Nucleus accumbens (tissue), 56 donors: ENCODE results near the gene SALL3.
A peak's percentile ranks its signal among the peaks of the same experiment; 100 is the strongest.
"Not testable (repeated sequence)": the region's sequence is repeated elsewhere in the genome, so short reads cannot be mapped to it uniquely, and the experiment has no call there.

Experiments used
- DNase-seq, 56 donors: peaks; one replicate each; lab custom pipeline; 2025; lab: John Stamatoyannopoulos, UW

Gene SALL3

DNA sequence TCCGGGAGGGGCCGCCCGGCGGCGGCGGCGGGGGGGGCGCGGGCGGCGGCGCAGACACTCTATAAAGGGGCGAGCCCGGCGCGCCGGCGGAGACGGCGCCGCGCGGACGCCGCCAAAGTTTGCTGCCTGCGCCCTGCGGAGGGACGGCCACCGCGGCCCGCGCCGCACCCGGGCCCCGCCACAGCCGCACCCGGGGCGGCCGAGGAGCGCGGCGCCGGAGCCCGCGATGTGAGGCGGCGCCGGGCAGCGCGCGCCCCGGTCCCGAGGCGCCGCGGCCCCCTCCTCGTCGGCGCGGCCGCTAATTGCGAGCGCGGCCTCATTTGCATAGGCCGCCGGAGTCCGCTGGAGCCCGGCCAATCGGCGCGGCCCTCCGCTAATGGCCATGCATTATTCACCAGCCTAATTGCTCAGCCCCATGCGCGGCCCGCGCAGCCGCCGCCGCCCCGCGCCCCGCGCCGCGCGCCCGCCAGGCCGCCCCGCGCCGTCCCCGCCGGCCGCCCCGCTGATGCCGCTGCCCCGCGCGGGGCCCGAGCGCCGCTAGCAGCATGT, at the start of gene SALL3:
TSS of gene SALL3 (plus strand) at position 89 of the 549 bp plus-strand sequence. CDS start at position 546, 457 bp downstream.
- DNase-seq, result peak in 11 of 56 donors; percentile 22 to 75 (median 37)

DNA sequence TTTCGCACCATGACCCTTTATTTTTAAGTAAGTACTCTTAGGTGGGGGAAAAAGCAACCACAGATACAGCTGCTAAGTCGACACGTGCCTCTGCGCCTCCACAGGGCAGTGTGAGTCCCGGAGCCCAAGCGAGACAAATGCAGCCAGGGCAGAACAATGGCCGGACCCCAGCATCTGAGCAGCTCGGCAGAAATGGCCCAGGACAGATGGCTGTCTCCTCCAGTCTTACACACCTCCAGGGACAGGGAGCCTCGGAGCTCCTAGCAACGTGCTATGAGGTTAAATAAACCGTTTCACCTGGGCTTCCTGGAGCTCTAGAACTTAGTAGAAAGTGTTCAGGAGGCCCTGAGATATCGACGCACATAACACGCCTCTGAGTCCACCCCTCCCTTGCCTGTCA, 47.3 kb upstream of the SALL3 start:
- no peak for DNase-seq

GRCh38 chr18:78934003-78934402, 45.6 kb upstream of the SALL3 start:
- DNase-seq, result no peak

GRCh38 chr18:78934551-78935225, 44.9 kb upstream of the SALL3 start:
- DNase-seq, result no peak

- DNase-seq, result no peak
Measured at GRCh38 chr18:78935406-78935805, 44.2 kb upstream of the SALL3 start.

GRCh38 chr18:78936251-78937005, 43.2 kb upstream of the SALL3 start:
- DNase-seq, result no peak

- DNase-seq, result no peak
Measured at GRCh38 chr18:78937166-78937565, 42.5 kb upstream of the SALL3 start.

DNA sequence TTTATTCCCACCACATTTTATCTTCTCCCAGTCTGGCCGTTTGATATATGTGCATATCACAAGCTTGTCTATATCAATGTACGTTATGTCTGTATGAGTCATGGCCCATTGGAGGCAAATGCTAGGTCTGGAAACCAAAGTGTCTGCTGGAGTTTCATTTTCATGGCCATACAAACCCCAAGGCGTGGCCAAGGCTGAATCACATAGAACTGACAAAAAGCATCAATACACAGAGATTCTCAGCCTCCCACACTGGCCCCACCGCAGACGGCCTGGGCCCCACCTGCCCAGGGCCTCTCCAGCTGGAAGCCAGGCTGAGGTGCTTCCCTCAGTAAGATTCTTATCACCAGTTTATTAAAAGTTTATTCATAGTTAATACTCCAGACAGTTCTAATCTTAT, 40.5 kb upstream of the SALL3 start:
- DNase-seq, result no peak

DNA sequence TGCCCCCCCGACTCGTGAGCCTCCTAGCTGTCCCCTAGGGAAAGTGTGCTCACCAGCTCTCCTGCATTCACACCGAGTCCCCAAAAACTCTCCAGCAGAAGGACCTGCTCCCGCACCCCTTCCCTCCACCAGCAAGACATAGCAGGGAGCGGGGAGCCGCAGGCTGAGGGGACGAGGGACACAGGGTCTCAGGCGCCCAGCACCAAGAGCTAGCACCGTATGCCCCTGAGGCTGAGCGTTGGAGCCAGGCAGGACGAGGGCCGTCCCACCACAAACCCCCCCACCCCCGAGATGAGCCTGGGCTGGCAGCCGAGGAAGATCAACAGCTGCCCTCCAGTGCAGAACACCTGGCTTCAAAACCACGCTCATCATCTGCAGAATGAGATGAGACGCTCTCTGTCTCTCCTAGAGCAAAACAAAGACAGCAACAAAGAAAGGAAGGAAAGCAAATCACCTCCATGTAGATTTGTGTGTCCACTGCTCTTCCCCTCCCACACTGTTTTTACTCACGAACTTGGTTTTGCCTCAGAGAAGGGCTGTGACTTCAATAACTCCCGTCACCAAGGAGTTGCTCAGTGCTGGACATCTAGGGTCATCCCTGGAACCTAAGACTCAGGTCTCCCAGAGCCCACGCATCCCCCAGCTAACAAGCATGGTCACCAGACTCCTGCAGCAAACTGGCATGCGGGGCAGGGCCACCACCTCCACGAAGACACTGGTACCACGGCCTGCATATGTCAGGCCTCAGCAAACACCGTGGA, 39.7 kb upstream of the SALL3 start:
- no peak for DNase-seq

DNA sequence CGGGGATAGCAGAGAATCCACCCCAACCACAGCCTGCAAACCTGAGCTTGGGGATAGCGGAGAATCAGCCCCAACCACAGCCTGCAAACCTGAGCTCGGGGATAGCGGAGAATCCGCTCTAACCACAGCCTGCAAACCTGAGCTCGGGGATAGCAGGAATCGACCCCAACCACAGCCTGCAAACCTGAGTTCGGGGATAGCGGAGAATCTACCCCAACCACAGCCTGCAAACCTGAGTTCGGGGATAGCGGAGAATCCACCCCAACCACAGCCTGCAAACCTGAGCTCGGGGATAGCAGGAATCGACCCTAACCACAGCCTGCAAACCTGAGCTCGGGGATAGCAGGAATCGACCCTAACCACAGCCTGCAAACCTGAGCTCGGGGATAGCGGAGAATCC, 37.4 kb upstream of the SALL3 start:
- not testable (repeated sequence) for DNase-seq

- DNase-seq, result no peak
Measured at GRCh38 chr18:78945628-78946027, 34.0 kb upstream of the SALL3 start.

DNA sequence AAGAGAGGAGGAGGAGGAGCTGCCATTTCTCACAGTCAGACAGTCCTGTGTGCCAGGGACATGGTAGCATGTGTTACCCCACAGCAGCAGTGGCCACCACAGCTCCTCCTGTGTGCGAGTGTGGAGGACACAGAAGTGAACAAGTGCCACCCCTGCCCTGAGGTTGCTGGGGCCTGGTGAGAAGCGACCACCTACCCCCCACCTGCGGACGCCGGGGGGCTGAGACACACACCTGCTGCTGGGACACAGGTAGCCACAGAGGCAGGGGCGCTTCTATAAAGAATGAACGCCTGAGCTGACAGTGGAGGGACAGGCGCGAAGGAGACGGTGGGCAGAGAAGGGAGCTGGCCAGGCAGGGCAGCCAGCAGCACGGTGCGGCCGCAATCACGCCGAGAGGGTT, 32.3 kb upstream of the SALL3 start:
- no peak for DNase-seq

DNA sequence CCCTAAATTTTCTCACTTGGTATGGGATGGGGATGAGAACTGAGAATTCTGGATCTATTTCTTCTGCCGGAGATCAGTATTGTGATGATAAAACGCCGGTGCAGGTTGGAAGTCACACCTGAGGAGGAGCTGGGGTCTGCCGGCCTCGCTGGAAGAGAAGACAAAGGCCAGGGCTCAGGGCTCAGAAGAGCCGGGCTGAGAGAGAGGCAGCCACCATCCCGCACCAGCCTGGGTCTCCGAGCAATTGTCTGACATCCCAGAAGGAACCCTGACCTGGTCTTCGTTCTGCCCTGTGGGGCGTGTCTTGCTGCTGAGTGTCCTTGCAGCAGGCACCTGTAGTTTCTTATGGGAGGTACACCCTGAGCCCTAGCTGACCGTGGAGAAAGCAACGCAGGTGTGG, 31.4 kb upstream of the SALL3 start:
- DNase-seq, result no peak

DNA sequence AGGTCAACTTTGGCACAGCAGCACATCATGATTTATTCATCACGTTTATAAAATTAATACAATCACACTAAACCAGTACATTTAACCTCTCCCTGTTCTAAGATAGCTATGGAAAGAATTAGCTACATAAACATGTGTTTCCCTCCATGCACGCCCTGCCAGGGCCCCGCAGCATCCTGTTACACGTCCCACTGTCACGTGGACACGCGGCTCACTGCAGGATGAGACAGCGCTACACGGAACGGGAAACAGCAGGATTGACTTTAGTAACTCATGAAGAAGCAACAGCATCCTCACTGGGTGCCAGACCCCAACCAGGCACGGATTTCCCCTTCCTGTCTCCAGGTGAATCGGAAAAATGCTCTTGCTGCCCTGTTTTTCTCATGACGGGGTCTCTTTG, 30.9 kb upstream of the SALL3 start:
- no peak for DNase-seq

DNA sequence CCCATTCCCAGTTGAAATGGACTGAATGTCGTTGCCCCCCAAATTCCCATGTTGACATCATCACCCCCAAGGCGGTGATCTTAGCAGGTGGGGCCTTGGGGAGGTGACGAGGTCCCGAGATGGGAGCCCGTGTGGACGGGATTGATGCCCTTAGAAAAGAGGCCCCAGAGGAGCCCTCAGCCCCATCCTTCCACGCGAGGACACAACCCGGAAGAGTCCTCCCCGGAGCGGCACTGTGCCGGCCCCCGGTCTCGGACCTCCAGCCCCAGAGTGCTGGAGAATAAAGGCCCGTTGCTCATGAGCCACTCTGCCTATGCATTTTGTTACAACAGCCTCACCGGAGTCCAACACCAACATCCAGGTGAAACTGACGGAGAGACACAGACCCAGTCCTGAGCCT, 30.4 kb upstream of the SALL3 start:
- DNase-seq, result no peak

DNA sequence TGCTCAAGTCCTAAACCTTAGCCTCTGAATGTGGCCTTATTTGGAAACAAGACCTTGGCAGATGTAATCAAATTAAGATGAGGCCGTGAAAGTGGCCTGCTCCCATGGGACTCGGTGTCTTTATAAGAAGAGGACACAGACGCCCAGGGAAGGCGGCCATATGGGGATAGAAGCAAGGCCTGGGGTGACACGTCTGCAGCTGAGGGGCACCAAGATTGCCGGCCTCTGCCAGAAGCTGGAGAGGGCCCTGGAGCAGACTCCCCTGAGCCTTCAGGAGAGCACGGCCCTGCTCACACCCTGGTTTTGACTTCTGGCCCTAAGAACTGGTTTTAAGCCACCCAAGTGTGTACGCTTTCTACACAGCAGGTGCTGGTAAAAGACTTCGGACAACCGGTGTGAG, 29.2 kb upstream of the SALL3 start:
- DNase-seq, result no peak

GRCh38 chr18:78953566-78953965, 26.1 kb upstream of the SALL3 start:
- DNase-seq, result no peak

GRCh38 chr18:78955051-78955450, 24.6 kb upstream of the SALL3 start:
- DNase-seq, result no peak

GRCh38 chr18:78957140-78957539, 22.5 kb upstream of the SALL3 start:
- DNase-seq, result no peak

GRCh38 chr18:78960709-78961108, 18.9 kb upstream of the SALL3 start:
- no peak for DNase-seq

- DNase-seq, result no peak
Measured at GRCh38 chr18:78962098-78962497, 17.5 kb upstream of the SALL3 start.
